B cell (primary cell): Measurements from ENCODE around the gene LHPP.

Experiments
- CTCF ChIP-seq: fragments of 200-600 bp; IDR thresholded peaks from one replicate; pipeline ENCODE4 v1.8.0; 2022; ENCODE audit warnings: antibody characterized with exemption, mild to moderate bottlenecking
- EZH2 ChIP-seq: IDR thresholded peaks from 2 replicates; pipeline ENCODE4 v1.6.1; 2012; ENCODE audit warnings: borderline replicate concordance, low read depth, mild to moderate bottlenecking, moderate library complexity, low read length; ENCODE audit not compliant: insufficient read depth, poor library complexity, severe bottlenecking

- TF ChIP-seq CTCF (no peak), EZH2 (no peak)
These were observed 2.2 kb upstream of the LHPP start for GRCh38 chr10:124459395-124459794.
